ENCODE data around the gene KAZN. TPM values are rescaled to one million over a fixed set of nuclear protein-coding genes. Genes with fewer than 3 reads are reported as not detected.

The KAZN gene
- total RNA-seq, 3 donors from 2014 or later: 0.35 to 1.7 (median 1.2) TPM

GRCh38 chr1:14913482-14914177 lies 315.1 kb downstream of the KAZN start:
- H3K4me3 Mint-ChIP-seq: no peak overlapping the region
- DNase-seq (no peak), ATAC-seq (peak in 1 of 2 donors; percentile 9)
- H3K9me3 Mint-ChIP-seq: no peaks in the 10 kb centered on the region
- H3K36me3 Mint-ChIP-seq (ENCODE audit: insufficient read depth): no peaks in the 10 kb centered on the region
- no peaks in the 10 kb centered on the region for H3K4me1 Mint-ChIP-seq (ENCODE audit: low read depth)
- peaks cover under 1% of the 10 kb centered on the region for H3K27me3 Mint-ChIP-seq (ENCODE audit: low read depth)

DNA sequence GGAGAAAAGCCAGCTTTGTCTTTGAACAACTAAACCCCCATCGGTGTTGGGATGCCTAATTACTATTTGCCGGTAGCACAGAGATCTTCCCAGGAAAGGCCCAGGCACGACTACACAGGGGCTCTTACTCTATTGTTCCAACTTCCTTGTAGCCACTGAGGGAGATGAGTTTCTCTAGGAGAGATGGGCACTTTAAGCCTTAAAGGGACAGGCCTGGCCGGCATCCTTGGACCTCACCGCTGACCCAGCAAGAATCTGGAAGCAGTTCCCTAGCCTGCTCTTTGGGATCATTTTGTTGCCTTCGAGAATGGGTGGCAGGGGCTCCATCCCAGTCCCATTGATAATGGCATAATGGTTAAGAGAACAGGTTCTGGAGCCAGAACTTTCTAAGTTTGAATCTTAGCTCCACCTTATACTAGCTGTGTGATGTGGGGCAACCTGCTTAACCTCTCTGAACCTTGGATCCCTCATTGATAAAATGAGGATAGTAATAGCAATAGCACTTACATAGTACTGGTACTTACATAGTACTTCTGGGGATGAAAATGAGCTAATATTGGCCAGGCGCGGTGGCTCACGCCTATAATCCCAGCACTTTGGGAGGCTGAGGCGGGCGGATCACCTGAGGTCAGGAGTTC lies 316.0 kb downstream of the KAZN start:
- ATAC-seq (no peak), DNase-seq (no peak)
- Mint-ChIP-seq H3K27me3 (ENCODE audit: low read depth) (peaks cover 3% of the 10 kb centered on the region), H3K4me1 (ENCODE audit: low read depth) (no peaks in the 10 kb centered on the region), H3K4me3 (no peak overlapping the region), H3K36me3 (ENCODE audit: insufficient read depth) (no peaks in the 10 kb centered on the region), H3K9me3 (no peaks in the 10 kb centered on the region)

DNA sequence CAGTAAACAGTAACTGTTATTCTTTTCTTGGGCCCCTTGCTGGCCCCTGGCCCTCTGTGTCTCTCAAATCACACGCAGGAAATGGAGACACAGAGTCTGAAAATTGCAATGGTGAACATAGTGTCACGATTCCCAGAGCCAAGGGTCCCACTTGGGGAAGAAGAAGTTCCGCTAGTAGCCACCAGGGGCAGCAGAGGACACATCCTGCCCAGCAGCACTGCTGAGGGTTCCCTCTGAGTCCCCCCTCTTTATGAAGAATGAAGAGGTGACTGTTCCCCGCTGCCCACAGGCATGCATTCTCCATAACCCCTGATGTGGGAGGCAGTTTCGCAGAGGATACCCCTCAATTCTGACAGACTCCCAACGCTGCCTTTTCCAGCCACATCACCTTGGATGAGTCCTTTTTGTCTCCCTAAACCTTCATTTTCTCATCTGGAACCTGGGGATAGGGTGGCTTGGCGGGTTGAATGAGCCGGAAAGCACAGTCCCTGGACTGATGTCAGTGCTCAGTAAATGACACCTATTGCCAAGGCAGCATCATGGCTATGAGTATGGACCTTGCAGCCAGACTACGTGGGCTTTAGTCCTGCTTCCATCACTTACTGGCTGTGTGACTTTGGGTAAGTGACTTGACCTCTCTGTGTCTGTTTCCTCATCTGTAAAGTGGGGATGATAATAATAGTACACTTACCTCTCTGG lies 317.0 kb downstream of the KAZN start:
- peaks cover 5% of the 10 kb centered on the region for H3K27me3 Mint-ChIP-seq (ENCODE audit: low read depth)
- H3K4me1 Mint-ChIP-seq (ENCODE audit: low read depth): no peaks in the 10 kb centered on the region
- no peak overlapping the region for H3K4me3 Mint-ChIP-seq
- H3K36me3 Mint-ChIP-seq (ENCODE audit: insufficient read depth): no peaks in the 10 kb centered on the region
- no peaks in the 10 kb centered on the region for H3K9me3 Mint-ChIP-seq
- ATAC-seq: peak in 1 of 2 donors; percentile 71
- peak; percentile 21 for DNase-seq

GRCh38 chr1:14919289-14919688 lies 320.8 kb downstream of the KAZN start:
- DNase-seq: no peak
- no peaks in the 10 kb centered on the region for H3K36me3 Mint-ChIP-seq (ENCODE audit: insufficient read depth)
- peaks cover 3% of the 10 kb centered on the region for H3K4me1 Mint-ChIP-seq (ENCODE audit: low read depth)
- H3K27me3 Mint-ChIP-seq (ENCODE audit: low read depth): peaks cover 22% of the 10 kb centered on the region
- no peak for ATAC-seq
- H3K4me3 Mint-ChIP-seq: no peak overlapping the region
- no peaks in the 10 kb centered on the region for H3K9me3 Mint-ChIP-seq

- H3K4me3 Mint-ChIP-seq: no peak overlapping the region
- DNase-seq (no peak), ATAC-seq (no peak)
- peaks cover 3% of the 10 kb centered on the region for H3K4me1 Mint-ChIP-seq (ENCODE audit: low read depth)
- H3K27me3 Mint-ChIP-seq (ENCODE audit: low read depth): peaks cover 22% of the 10 kb centered on the region
- no peaks in the 10 kb centered on the region for H3K36me3 Mint-ChIP-seq (ENCODE audit: insufficient read depth)
- no peaks in the 10 kb centered on the region for H3K9me3 Mint-ChIP-seq
Observed at GRCh38 chr1:14919751-14920150, 321.3 kb downstream of the KAZN start.

DNA sequence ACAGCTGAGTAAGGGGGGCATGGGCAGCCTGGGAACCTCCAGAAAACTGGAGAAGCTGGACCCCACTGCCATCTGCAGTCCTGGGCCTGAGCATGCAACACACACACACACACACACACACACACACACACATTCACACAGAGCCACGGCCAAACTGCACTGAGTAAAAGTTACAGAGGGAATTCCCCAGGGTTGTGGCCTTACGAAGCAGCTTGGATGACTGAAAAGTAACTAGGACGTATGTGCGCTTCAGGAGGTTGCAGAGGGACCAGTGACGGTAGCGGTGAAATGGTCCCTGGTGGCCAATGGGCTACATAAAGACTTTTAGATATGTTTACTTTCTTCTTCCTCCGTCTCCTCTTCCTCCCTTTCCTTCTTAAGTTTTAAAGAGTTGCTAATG lies 322.6 kb downstream of the KAZN start:
- DNase-seq: no peak
- Mint-ChIP-seq H3K4me3 (no peak overlapping the region), H3K36me3 (ENCODE audit: insufficient read depth) (no peaks in the 10 kb centered on the region), H3K9me3 (no peaks in the 10 kb centered on the region), H3K27me3 (ENCODE audit: low read depth) (peaks cover 34% of the 10 kb centered on the region), H3K4me1 (ENCODE audit: low read depth) (peaks cover 7% of the 10 kb centered on the region)
- no peak for ATAC-seq

- Mint-ChIP-seq H3K4me3 (peak overlapping the region; percentile 70), H3K36me3 (ENCODE audit: insufficient read depth) (no peaks in the 10 kb centered on the region), H3K27me3 (ENCODE audit: low read depth) (peaks cover 52% of the 10 kb centered on the region), H3K9me3 (no peaks in the 10 kb centered on the region), H3K4me1 (ENCODE audit: low read depth) (peaks cover 7% of the 10 kb centered on the region)
- no peak for DNase-seq
- no peak for ATAC-seq
Observed at GRCh38 chr1:14922942-14923726, 324.6 kb downstream of the KAZN start.

GRCh38 chr1:14923727-14924452 lies 325.4 kb downstream of the KAZN start:
- no peak for DNase-seq
- Mint-ChIP-seq H3K36me3 (ENCODE audit: insufficient read depth) (no peaks in the 10 kb centered on the region), H3K27me3 (ENCODE audit: low read depth) (peaks cover 54% of the 10 kb centered on the region), H3K4me1 (ENCODE audit: low read depth) (peaks cover 7% of the 10 kb centered on the region), H3K4me3 (peak overlapping the region; percentile 70), H3K9me3 (no peaks in the 10 kb centered on the region)
- ATAC-seq: peak; percentile 80

DNA sequence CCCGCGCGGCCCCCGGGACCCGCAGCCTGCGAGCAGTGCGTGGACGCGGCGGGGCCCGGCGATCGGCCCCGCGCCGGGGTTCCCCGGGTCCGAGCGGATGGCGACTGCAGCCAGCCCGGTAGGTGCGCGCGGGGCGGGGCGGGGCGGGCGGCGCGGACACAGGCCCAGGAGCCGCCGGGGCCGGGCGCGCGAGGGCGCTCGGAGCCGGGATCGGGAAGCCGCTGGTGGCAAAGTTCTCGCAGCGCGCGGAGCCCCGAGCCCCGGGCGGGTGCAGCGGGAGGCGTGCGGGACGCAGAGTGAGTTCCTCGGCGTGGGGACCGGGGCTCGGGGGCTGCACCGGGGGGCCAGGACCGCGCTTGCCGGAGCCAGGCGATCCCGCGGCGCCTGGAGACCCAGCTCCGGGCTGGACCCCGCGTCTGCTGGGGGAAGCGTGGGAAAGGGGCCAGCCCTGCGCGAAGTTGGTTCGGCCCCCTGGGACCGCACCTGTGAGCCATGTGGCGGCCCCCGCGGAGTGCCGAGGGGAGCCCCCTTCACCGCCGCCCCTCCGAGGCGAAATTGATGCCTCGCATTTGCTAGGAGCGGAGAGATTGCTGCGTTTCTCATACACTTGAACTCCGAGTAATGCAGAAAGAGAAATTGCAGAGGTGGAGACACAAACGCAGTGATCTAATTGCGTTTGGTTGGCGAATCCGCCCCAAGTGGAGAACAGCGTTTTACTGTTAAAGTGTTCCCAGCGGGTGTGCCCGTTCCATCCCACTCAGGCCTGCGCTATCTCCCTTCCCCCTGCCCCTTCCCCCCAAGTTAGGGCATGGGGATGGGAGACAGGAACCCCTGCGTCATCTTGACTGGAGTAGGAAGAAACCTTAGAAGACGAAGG lies 326.2 kb downstream of the KAZN start:
- Mint-ChIP-seq H3K9me3 (no peaks in the 10 kb centered on the region), H3K4me1 (ENCODE audit: low read depth) (peaks cover 7% of the 10 kb centered on the region), H3K36me3 (ENCODE audit: insufficient read depth) (no peaks in the 10 kb centered on the region), H3K27me3 (ENCODE audit: low read depth) (peaks cover 59% of the 10 kb centered on the region), H3K4me3 (no peak overlapping the region)
- ATAC-seq (peak; percentile 48 to 55), DNase-seq (no peak)

- Mint-ChIP-seq H3K4me3 (no peak overlapping the region), H3K36me3 (ENCODE audit: insufficient read depth) (no peaks in the 10 kb centered on the region), H3K27me3 (ENCODE audit: low read depth) (peaks cover 57% of the 10 kb centered on the region)
Observed at GRCh38 chr1:14925336-14926136, 327.1 kb downstream of the KAZN start.

GRCh38 chr1:14926229-14926628 lies 327.7 kb downstream of the KAZN start:
- ATAC-seq: no peak
- DNase-seq: no peak
- Mint-ChIP-seq H3K27me3 (ENCODE audit: low read depth) (peaks cover 57% of the 10 kb centered on the region), H3K9me3 (no peaks in the 10 kb centered on the region), H3K4me3 (no peak overlapping the region), H3K36me3 (ENCODE audit: insufficient read depth) (no peaks in the 10 kb centered on the region), H3K4me1 (ENCODE audit: low read depth) (peaks cover 7% of the 10 kb centered on the region)

More at GRCh38 chr1:14925336-14926136, 327.1 kb downstream of the KAZN start:
- ATAC-seq: no peak
- no peak for DNase-seq
- H3K9me3 Mint-ChIP-seq: no peaks in the 10 kb centered on the region
- H3K4me1 Mint-ChIP-seq (ENCODE audit: low read depth): peaks cover 7% of the 10 kb centered on the region

- ATAC-seq (no peak), DNase-seq (no peak)
- Mint-ChIP-seq H3K4me3 (no peak overlapping the region), H3K36me3 (ENCODE audit: insufficient read depth) (no peaks in the 10 kb centered on the region), H3K4me1 (ENCODE audit: low read depth) (peaks cover 7% of the 10 kb centered on the region), H3K9me3 (no peaks in the 10 kb centered on the region), H3K27me3 (ENCODE audit: low read depth) (peaks cover 54% of the 10 kb centered on the region)
Observed at GRCh38 chr1:14926818-14927575, 328.5 kb downstream of the KAZN start.
